GM12878 (cell line): ENCODE data around the gene GJB4. TPM values are rescaled to one million over a fixed set of nuclear protein-coding genes. Genes with fewer than 3 reads are reported as not detected.

Experiments
- ATAC-seq: fragments of 200-7000 bp; cut with Tn5 transposase; 3 replicates; pipeline ENCODE4 v1.9.1; 2020; ENCODE audit warnings: mild to moderate bottlenecking, moderate library complexity
- BruUV-seq: library from RNA; stranded (reverse); fragments of 400-500 nt; replicated peaks from 2 replicates; lab custom pipeline; 2021; lab: Mats Ljungman, UMichigan
- CTCF ChIA-PET: fragments of 300-600 bp; sonication (Branson Sonifier 250); formaldehyde crosslinking; extraction: SDS; loops from one replicate; lab custom pipeline; 2021; ENCODE audit warnings: inconsistent platforms; lab: Yijun Ruan, JAX
- POLR2A ChIA-PET: fragments of 350-600 bp; formaldehyde crosslinking; extraction: SDS; loops from one replicate; lab custom pipeline; 2021; ENCODE audit warnings: inconsistent platforms; lab: Charles Lee
- RAD21 ChIA-PET: fragments of 300-600 bp; sonication (Branson Sonifier 250); formaldehyde crosslinking; loops from one replicate; lab custom pipeline; 2023; ENCODE audit warnings: antibody characterized with exemption; ENCODE audit not compliant: unreplicated experiment; lab: Charles Lee
- SMC1A ChIA-PET: fragments of 300-600 bp; sonication (Branson Sonifier 250); formaldehyde crosslinking; loops from one replicate; lab custom pipeline; 2023; ENCODE audit not compliant: unreplicated experiment, uncharacterized antibody; lab: Charles Lee
- DNase-seq: peaks from one replicate; pipeline ENCODE4 v3.0.0-alpha.2; 2011; ENCODE audit warnings: low read depth, low spot score
- FAIRE-seq: peaks from 3 replicates; lab custom pipeline; 2011; peaks lifted over from hg19 to GRCh38; lab: Jason Lieb, UNC
- H2AFZ ChIP-seq: 2 replicates; pipeline ENCODE4 v1.6.0; 2011; ENCODE audit warnings: low read depth, low read length, control low read depth; ENCODE audit not compliant: control insufficient read depth
- H3K27ac ChIP-seq: 2 replicates; pipeline ENCODE4 v1.5.1; 2011; ENCODE audit warnings: control low read depth; ENCODE audit not compliant: control insufficient read depth, insufficient read depth
- H3K27me3 ChIP-seq, 2 experiments: replicated peaks in 1 of 2; 2 replicates each; pipeline versions ENCODE4 v1.6.0 to v1.6.1; 2011; ENCODE audit warnings: low read length in 1 of 2; ENCODE audit not compliant: control insufficient read depth in 2 of 2, insufficient read depth in 2 of 2
- H3K36me3 ChIP-seq, 2 experiments: 2 replicates each; pipeline ENCODE4 v1.5.1; 2011; ENCODE audit warnings: low read length in 1 of 2; ENCODE audit not compliant: control insufficient read depth in 2 of 2, insufficient read depth in 2 of 2
- H3K4me1 ChIP-seq: 2 replicates; pipeline ENCODE4 v1.6.1; 2011; ENCODE audit warnings: mild to moderate bottlenecking, low read length, moderate library complexity, mixed read lengths; ENCODE audit not compliant: control insufficient read depth, insufficient read depth
- H3K4me2 ChIP-seq: 2 replicates; pipeline ENCODE4 v1.6.0; 2011; ENCODE audit warnings: control low read depth; ENCODE audit not compliant: control insufficient read depth, insufficient read depth
- H3K4me3 ChIP-seq: fragments of 200-600 bp; sonication (generic); 2 replicates; pipeline ENCODE4 v1.5.1; 2016
- H3K79me2 ChIP-seq: 2 replicates; pipeline ENCODE4 v1.6.0; 2011; ENCODE audit warnings: low read length; ENCODE audit not compliant: control insufficient read depth, insufficient read depth
- H3K9ac ChIP-seq: 2 replicates; pipeline ENCODE4 v1.8.0; 2011; ENCODE audit warnings: low read length, control low read depth, mixed read lengths; ENCODE audit not compliant: control insufficient read depth, insufficient read depth
- H3K9me3 ChIP-seq: replicated peaks from 3 replicates; pipeline ENCODE4 v1.5.1; 2011; ENCODE audit warnings: mild to moderate bottlenecking, low read length; ENCODE audit not compliant: control insufficient read depth, insufficient read depth
- H4K20me1 ChIP-seq: 2 replicates; pipeline ENCODE4 v1.6.0; 2011; ENCODE audit not compliant: control insufficient read depth, insufficient read depth
- FOXM1 ChIP-seq: IDR thresholded peaks from 2 replicates; pipeline ENCODE4 v1.6.1; 2012; ENCODE audit warnings: low read depth, mild to moderate bottlenecking, inconsistent platforms, low read length, moderate library complexity
- JUND ChIP-seq: IDR thresholded peaks from 2 replicates; pipeline ENCODE4 v1.6.1; 2012; ENCODE audit warnings: low read depth, mild to moderate bottlenecking, low read length, improper control_type of control experiment, moderate library complexity
- KLF5 ChIP-seq: fragments of 450-650 bp; IDR thresholded peaks from 2 replicates; pipeline ENCODE4 v1.6.1; 2014; ENCODE audit warnings: mild to moderate bottlenecking; ENCODE audit not compliant: partially characterized antibody
- MTA3 ChIP-seq: IDR thresholded peaks from 2 replicates; pipeline ENCODE4 v1.6.1; 2012; ENCODE audit warnings: low read length, inconsistent platforms, borderline replicate concordance
- POU2F2 ChIP-seq: IDR thresholded peaks from 3 replicates; pipeline ENCODE4 v1.6.1; 2011; ENCODE audit warnings: low read depth, mild to moderate bottlenecking, low read length, borderline replicate concordance
- RAD21 ChIP-seq: IDR thresholded peaks from 2 replicates; pipeline ENCODE4 v1.6.1; 2011; ENCODE audit warnings: mild to moderate bottlenecking, low read depth, low read length, moderate library complexity; ENCODE audit not compliant: insufficient read depth
- SMAD1 ChIP-seq: fragments of 450-650 bp; IDR thresholded peaks from 2 replicates; pipeline ENCODE4 v1.6.1; 2018; ENCODE audit warnings: mild to moderate bottlenecking, low read depth; ENCODE audit not compliant: partially characterized antibody
- SMC3 ChIP-seq: IDR thresholded peaks from 2 replicates; pipeline ENCODE4 v1.6.1; 2011; ENCODE audit warnings: low read length, improper control_type of control experiment, borderline replicate concordance
- SP1 ChIP-seq: IDR thresholded peaks from one replicate; pipeline ENCODE4 v1.6.1; 2011; ENCODE audit warnings: low read depth, low read length
- ZZZ3 ChIP-seq: IDR thresholded peaks from 2 replicates; pipeline ENCODE4 v1.6.1; 2011; ENCODE audit warnings: low read depth; ENCODE audit not compliant: control insufficient read depth, insufficient read length
- WGBS: methylation state at CpG from one replicate; pipeline ENCODE4 v1.1.6; 2016; ENCODE audit warnings: low lambda C conversion rate; ENCODE audit not compliant: insufficient replicate concordance, insufficient coverage; ENCODE audit errors: missing lambda C conversion rate; 5-methylcytosine and 5-hydroxymethylcytosine counted together
- in situ Hi-C: fragments of 300-500 bp; cut with MboI; formaldehyde crosslinking; loops from 9 replicates; pipeline ENCODE4 v1.14.3; 2018; ENCODE audit warnings: mixed read lengths
- intact Hi-C: fragments of 100-400 bp; cut with micrococcal nuclease; formaldehyde crosslinking; loops from one replicate; pipeline ENCODE4 v1.14.2; 2022; ENCODE audit not compliant: unreplicated experiment
- polyA plus RNA-seq, 11 experiments: library from polyadenylated mRNA; depleted of rRNA in 4 of 11; unstranded in 6 of 11; stranded (reverse) in 5 of 11; fragments of >200 nt; fragmentation: Nextera tagmentation in 4 of 11; fragmentation: Illumina TruSeq in 1 of 11; extraction: Ambion mirVana in 4 of 11; extraction: Trizol in 1 of 11; gene quantifications; 1 replicate in 1 of 11; 2 replicates in 10 of 11; pipeline versions ENCODE4 v1.2.1 to v1.2.3, GENCODE V29; 2011 to 2016; ENCODE audit warnings: inconsistent platforms in 2 of 11, missing spikeins in 2 of 11, low read depth in 1 of 11
- total RNA-seq, 4 experiments: library from RNA; depleted of rRNA in 3 of 4; stranded (reverse); fragments of >200 nt in 3 of 4; fragmentation: Illumina TruSeq in 1 of 4; extraction: Trizol in 1 of 4; gene quantifications; 2 replicates each; pipeline versions ENCODE4 v1.2.1 to v1.2.3, GENCODE V29; 2013 to 2021

GJB4 gene
- total and polyA plus RNA-seq, 10 of the 15 experiments (the other 5 are each of a cell fraction or from before 2014, with no cell fraction given), result not detected

- no peak for TF ChIP-seq FOXM1
- TF ChIP-seq POU2F2, result no peak
- no peak for TF ChIP-seq MTA3
Measured at GRCh38 chr1:34785231-34785874, 25.8 kb downstream of the GJB4 start (continued).

DNA sequence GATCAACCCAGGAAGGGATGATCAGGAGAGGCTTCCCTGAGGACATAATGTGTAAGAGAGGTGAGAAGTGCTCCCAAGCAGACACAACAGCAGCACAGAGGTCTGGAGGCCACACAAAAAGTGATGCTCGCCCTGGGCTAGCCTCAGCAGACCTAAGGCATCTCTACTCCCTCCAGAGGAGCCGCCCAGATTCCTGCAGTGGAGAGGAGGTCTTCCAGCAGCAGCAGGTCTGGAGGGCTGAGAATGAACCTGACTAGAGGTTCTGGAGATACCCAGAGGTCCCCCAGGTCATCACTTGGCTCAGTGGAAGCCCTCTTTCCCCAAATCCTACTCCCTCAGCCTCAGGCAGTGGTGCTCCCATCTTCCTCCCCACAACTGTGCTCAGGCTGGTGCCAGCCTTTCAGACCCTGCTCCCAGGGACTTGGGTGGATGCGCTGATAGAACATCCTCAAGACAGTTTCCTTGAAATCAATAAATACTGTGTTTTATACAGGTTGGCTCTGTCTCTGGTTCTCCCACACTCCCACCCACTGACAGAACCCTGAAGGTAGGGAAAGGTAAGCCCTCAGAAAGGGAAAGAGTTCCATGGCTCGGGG lies 26.4 kb downstream of the GJB4 start:
- no peaks in the 10 kb centered on the region for H3K36me3 ChIP-seq
- ATAC-seq, result peak; percentile 21; the same call in 2 of the 3 replicates
- no peak for DNase-seq
- no peak overlapping the region for H3K9ac ChIP-seq
- H4K20me1 ChIP-seq, result no peaks in the 10 kb centered on the region
- no peaks in the 10 kb centered on the region; the same call in 2 of the 3 replicates for H3K9me3 ChIP-seq
- POLR2A ChIA-PET, result no interaction called here
- H3K27ac ChIP-seq, result no peak overlapping the region
- intact Hi-C loops (loop anchor here (1.0 kb wide), 2 partner anchors 66 to 80 kb away; no protein-coding TSS in a partner anchor), in situ Hi-C loops (loop anchor here (5.0 kb wide), 1 partner anchor 66 kb away; no protein-coding TSS in a partner anchor)
- RAD21 ChIA-PET, result interaction anchor here (1.0 to 1.4 kb wide), 5 partner anchors 11 to 111 kb away, joined by 3 to 8 read pairs (median 3); partner anchors contain the start of gene SMIM12
- no peaks in the 10 kb centered on the region for H3K79me2 ChIP-seq
- no peak overlapping the region for H3K4me3 ChIP-seq
- no peak overlapping the region for H2AFZ ChIP-seq
- no peaks in the 10 kb centered on the region for H3K4me1 ChIP-seq
- H3K27me3 ChIP-seq, result peaks cover 0 to 4% of the 10 kb centered on the region in 2 experiments; a peak in 1 of 4 replicates
- no peak overlapping the region for H3K4me2 ChIP-seq
- SMC1A ChIA-PET, result interaction anchor here (0.6 to 1.7 kb wide), 5 partner anchors 11 to 89 kb away, joined by 3 to 5 read pairs (median 4); no protein-coding TSS in a partner anchor
- CTCF ChIA-PET, result interaction anchor here (0.7 to 3.1 kb wide), 11 partner anchors 42 to 83 kb away, joined by 3 to 27 read pairs (median 5); partner anchors contain the start of gene SMIM12
- 33% methylated on average over 4 of the region's 4 CpGs for WGBS
- FAIRE-seq, result no peak
- TF ChIP-seq SMAD1, result no peak
- no peak for TF ChIP-seq ZZZ3
- no peak for TF ChIP-seq JUND
- TF ChIP-seq SMC3, result no peak
- TF ChIP-seq SP1, result no peak
- TF ChIP-seq KLF5, result no peak
- TF ChIP-seq RAD21, result no peak
- BruUV-seq, result no TSS peak
